GM19240 (cell line): ENCODE data around the gene GLYR1.
"Not testable (repeated sequence)": the region's sequence is repeated elsewhere in the genome, so short reads cannot be mapped to it uniquely, and the experiment has no call there.

Experiments used
- DNase-seq: peaks from one replicate; pipeline ENCODE4 v3.0.0; 2011; ENCODE audit warnings: low spot score; ENCODE audit not compliant: insufficient read length

The GLYR1 gene

GRCh38 chr16:4846901-4847773 is at the start of gene GLYR1, which contains the start of gene UBN1:
GLYR1 (minus strand) TSS chr16:4847288; CDS start chr16:4847265, 23 bp downstream.
UBN1 (plus strand) TSS chr16:4847481; CDS start chr16:4852918, 5,437 bp downstream.
- DNase-seq, result peak; percentile 91

GRCh38 chr16:4896761-4897160 is 49.7 kb upstream of the GLYR1 start:
- DNase-seq, result not testable (repeated sequence)

- no peak for DNase-seq
These were observed 48.3 kb upstream of the GLYR1 start for GRCh38 chr16:4895366-4895765.

- DNase-seq, result no peak
These were observed 47.4 kb upstream of the GLYR1 start for GRCh38 chr16:4894276-4895150.

- no peak for DNase-seq
These were observed 46.2 kb upstream of the GLYR1 start for GRCh38 chr16:4893103-4893862.

- DNase-seq, result no peak
These were observed 45.4 kb upstream of the GLYR1 start for GRCh38 chr16:4892361-4893102.

GRCh38 chr16:4891886-4892216 is 44.8 kb upstream of the GLYR1 start:
- no peak for DNase-seq

GRCh38 chr16:4891097-4891885 is 44.2 kb upstream of the GLYR1 start:
- DNase-seq, result no peak

GRCh38 chr16:4890686-4891085 is 43.6 kb upstream of the GLYR1 start:
- no peak for DNase-seq

GRCh38 chr16:4890026-4890425 is 42.9 kb upstream of the GLYR1 start:
- no peak for DNase-seq

- DNase-seq, result no peak
These were observed 41.5 kb upstream of the GLYR1 start for GRCh38 chr16:4888428-4889135.

- DNase-seq, result no peak
These were observed 39.1 kb upstream of the GLYR1 start for GRCh38 chr16:4886151-4886550.

GRCh38 chr16:4884972-4885874 is 38.1 kb upstream of the GLYR1 start:
- DNase-seq, result no peak

GRCh38 chr16:4884209-4884608 is 37.1 kb upstream of the GLYR1 start:
- no peak for DNase-seq

GRCh38 chr16:4883501-4883900 is 36.4 kb upstream of the GLYR1 start:
- DNase-seq, result no peak

GRCh38 chr16:4882633-4883285 is 35.7 kb upstream of the GLYR1 start:
- no peak for DNase-seq

- no peak for DNase-seq
These were observed 35.0 kb upstream of the GLYR1 start for GRCh38 chr16:4882000-4882632.
